HepG2 (cell line): ENCODE data around the gene RGS19. TPM values are rescaled to one million over a fixed set of nuclear protein-coding genes. Genes with fewer than 3 reads are reported as not detected.

ENCODE experiments used
- ELF1 ChIP-seq: sonication (generic); formaldehyde crosslinking; IDR thresholded peaks from 2 replicates; pipeline ENCODE4 v1.4.0; 2020; ENCODE audit warnings: missing genetic modification reagents
- EZH2 ChIP-seq: conservative IDR thresholded peaks from 2 replicates; pipeline ENCODE4 v1.6.1; 2012; ENCODE audit warnings: mild to moderate bottlenecking, low read depth, low read length, moderate library complexity
- FOXC1 ChIP-seq: sonication (generic); formaldehyde crosslinking; IDR thresholded peaks from 2 replicates; pipeline ENCODE4 v1.8.0; 2022; ENCODE audit warnings: mild to moderate bottlenecking, missing genetic modification reagents, borderline replicate concordance
- GMEB2 ChIP-seq: IDR thresholded peaks from 2 replicates; pipeline ENCODE4 v1.6.1; 2016; ENCODE audit warnings: missing biosample characterization, missing genetic modification reagents, low read depth
- MAZ ChIP-seq, 2 experiments: sonication (generic) in 1 of 2; formaldehyde crosslinking in 1 of 2; IDR thresholded peaks; 2 replicates each; pipeline versions ENCODE4 v1.5.0 to v1.6.1; 2012 to 2020; ENCODE audit warnings: low read depth in 2 of 2, mild to moderate bottlenecking in 2 of 2, borderline replicate concordance in 1 of 2, improper control_type of control experiment in 1 of 2, low read length in 1 of 2, missing genetic modification reagents in 1 of 2, moderate library complexity in 1 of 2
- NCOA2 ChIP-seq: sonication (generic); formaldehyde crosslinking; IDR thresholded peaks from 2 replicates; pipeline ENCODE4 v1.8.0; 2022; ENCODE audit warnings: inconsistent platforms
- NCOA5 ChIP-seq: sonication (generic); formaldehyde crosslinking; IDR thresholded peaks from 2 replicates; pipeline ENCODE4 v1.4.0; 2020; ENCODE audit warnings: missing genetic modification reagents
- RFX5 ChIP-seq: IDR thresholded peaks from 2 replicates; pipeline ENCODE4 v1.6.1; 2011; ENCODE audit warnings: low read depth, low read length, improper control_type of control experiment
- SMAD1 ChIP-seq: sonication (generic); formaldehyde crosslinking; IDR thresholded peaks from 2 replicates; pipeline ENCODE4 v1.4.0; 2020; ENCODE audit warnings: missing genetic modification reagents, low read depth, mild to moderate bottlenecking, borderline replicate concordance
- SMYD3 ChIP-seq: sonication (generic); formaldehyde crosslinking; IDR thresholded peaks from 2 replicates; pipeline ENCODE4 v1.8.1; 2023; ENCODE audit warnings: mild to moderate bottlenecking, missing genetic modification reagents
- SOX6 ChIP-seq, 2 experiments: fragments of 450-650 bp in 1 of 2; sonication (generic) in 1 of 2; formaldehyde crosslinking in 1 of 2; IDR thresholded peaks; 2 replicates each; pipeline versions ENCODE4 v1.4.0 to v1.6.1; 2017 to 2020; ENCODE audit warnings: antibody characterized with exemption in 1 of 2, mild to moderate bottlenecking in 1 of 2, missing genetic modification reagents in 1 of 2
- SRSF9 ChIP-seq: fragments of 200-400 bp; formaldehyde crosslinking; IDR thresholded peaks from 2 replicates; pipeline ENCODE4 v1.6.1; 2018; ENCODE audit warnings: borderline replicate concordance, mild to moderate bottlenecking, low read depth, low read length; ENCODE audit not compliant: insufficient read depth, poor library complexity, severe bottlenecking
- SYNCRIP ChIP-seq: fragments of 200-400 bp; formaldehyde crosslinking; IDR thresholded peaks from 2 replicates; pipeline ENCODE4 v1.6.1; 2018; ENCODE audit warnings: mild to moderate bottlenecking, low read depth, low read length; ENCODE audit not compliant: insufficient read depth
- TCF7L2 ChIP-seq: IDR thresholded peaks from 2 replicates; pipeline ENCODE4 v1.6.1; 2011; ENCODE audit warnings: mild to moderate bottlenecking, low read depth, low read length, moderate library complexity
- THAP8 ChIP-seq: sonication (generic); formaldehyde crosslinking; IDR thresholded peaks from 2 replicates; pipeline ENCODE4 v1.5.1; 2020; ENCODE audit warnings: missing genetic modification reagents, mild to moderate bottlenecking, borderline replicate concordance
- TRAFD1 ChIP-seq: sonication (generic); formaldehyde crosslinking; IDR thresholded peaks from 2 replicates; pipeline ENCODE4 v1.5.1; 2020; ENCODE audit warnings: missing genetic modification reagents, mild to moderate bottlenecking, borderline replicate concordance
- TRIM24 ChIP-seq: sonication (generic); formaldehyde crosslinking; IDR thresholded peaks from 2 replicates; pipeline ENCODE4 v1.8.0; 2022; ENCODE audit warnings: mild to moderate bottlenecking, missing genetic modification reagents
- U2AF1 ChIP-seq: fragments of 200-400 bp; formaldehyde crosslinking; optimal IDR thresholded peaks from 2 replicates; pipeline ENCODE3; 2017; ENCODE audit warnings: mild to moderate bottlenecking, low read depth, low read length
- ZC3H4 ChIP-seq: sonication (generic); formaldehyde crosslinking; IDR thresholded peaks from 2 replicates; pipeline ENCODE4 v1.4.0; 2020; ENCODE audit warnings: missing genetic modification reagents, borderline replicate concordance
- ZNF3 ChIP-seq: IDR thresholded peaks from 2 replicates; pipeline ENCODE4 v1.7.0; 2017; ENCODE audit warnings: inconsistent platforms
- ZNF30 ChIP-seq: sonication (generic); formaldehyde crosslinking; IDR thresholded peaks from 2 replicates; pipeline ENCODE4 v1.5.0; 2020; ENCODE audit warnings: mild to moderate bottlenecking, missing genetic modification reagents
- ZNF335 ChIP-seq: sonication (generic); formaldehyde crosslinking; IDR thresholded peaks from 2 replicates; pipeline ENCODE4 v1.4.0; 2020; ENCODE audit warnings: missing genetic modification reagents
- ZSCAN25 ChIP-seq: sonication (generic); formaldehyde crosslinking; IDR thresholded peaks from 2 replicates; pipeline ENCODE4 v1.8.0; 2022; ENCODE audit warnings: mild to moderate bottlenecking, missing genetic modification reagents
- polyA plus RNA-seq, 8 experiments: library from polyadenylated mRNA; depleted of rRNA in 3 of 8; stranded (reverse) in 7 of 8; unstranded in 1 of 8; fragments of >200 nt; fragmentation: Illumina TruSeq in 4 of 8; extraction: Trizol in 4 of 8; gene quantifications; 2 replicates each; pipeline versions ENCODE4 v1.2.1 to v1.2.3, GENCODE V29; 2011 to 2016; ENCODE audit warnings: low read depth in 4 of 8, missing spikeins in 1 of 8, mixed read lengths in 1 of 8; ENCODE audit not compliant: insufficient read depth in 1 of 8
- total RNA-seq, 5 experiments: library from RNA; depleted of rRNA; stranded (reverse); fragments of >200 nt; fragmentation: Illumina TruSeq; extraction: Trizol; gene quantifications; 2 replicates each; pipeline ENCODE4 v1.2.3, GENCODE V29; 2016; ENCODE audit warnings: low read depth in 1 of 5
- TF ChIP-seq, protein P1 (sequence below): fragments of 450-650 bp; IDR thresholded peaks from 2 replicates; pipeline ENCODE4 v1.6.1; 2017

RGS19 gene
- total and polyA plus RNA-seq, 2 of the 13 experiments (the other 11 are each of a cell fraction or from before 2014, with no cell fraction given) = 10.7 to 11.9 TPM

- no peak for TF ChIP-seq TRAFD1 (CRISPR knock-in tag)
- TF ChIP-seq THAP8 (CRISPR knock-in tag) = 0 out of 2 replicates have a peak, but pooled peaks have one; percentile 5
- peak; percentile 77; the same call in 1 of the 2 replicates for TF ChIP-seq SMAD1 (CRISPR knock-in tag)
- no peak for TF ChIP-seq SMYD3 (CRISPR knock-in tag)
- TF ChIP-seq ELF1 (CRISPR knock-in tag) = peak; percentile 57; the same call in 1 of the 2 replicates
- TF ChIP-seq SRSF9 = no peak
- TF ChIP-seq TCF7L2 = no peak
- TF ChIP-seq SOX6 (IDR thresholded peaks at IDR 0.05) = no peak
- peak; percentile 40; the same call in 1 of the 2 replicates for TF ChIP-seq SOX6 (CRISPR knock-in tag; IDR thresholded peaks at IDR 0.05)
- TF ChIP-seq, protein P1, sequence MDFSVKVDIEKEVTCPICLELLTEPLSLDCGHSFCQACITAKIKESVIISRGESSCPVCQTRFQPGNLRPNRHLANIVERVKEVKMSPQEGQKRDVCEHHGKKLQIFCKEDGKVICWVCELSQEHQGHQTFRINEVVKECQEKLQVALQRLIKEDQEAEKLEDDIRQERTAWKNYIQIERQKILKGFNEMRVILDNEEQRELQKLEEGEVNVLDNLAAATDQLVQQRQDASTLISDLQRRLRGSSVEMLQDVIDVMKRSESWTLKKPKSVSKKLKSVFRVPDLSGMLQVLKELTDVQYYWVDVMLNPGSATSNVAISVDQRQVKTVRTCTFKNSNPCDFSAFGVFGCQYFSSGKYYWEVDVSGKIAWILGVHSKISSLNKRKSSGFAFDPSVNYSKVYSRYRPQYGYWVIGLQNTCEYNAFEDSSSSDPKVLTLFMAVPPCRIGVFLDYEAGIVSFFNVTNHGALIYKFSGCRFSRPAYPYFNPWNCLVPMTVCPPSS = no peak
- TF ChIP-seq U2AF1 = no peak
- TF ChIP-seq SYNCRIP = no peak
- TF ChIP-seq RFX5 = no peak; the same call in 1 of the 2 replicates
- TF ChIP-seq ZC3H4 (CRISPR knock-in tag) = no peak
- TF ChIP-seq FOXC1 = no peak
- TF ChIP-seq ZNF3 (CRISPR knock-in tag) = no peak
- TF ChIP-seq ZNF335 (CRISPR knock-in tag) = peak; percentile 70; the same call in 1 of the 2 replicates
- TF ChIP-seq NCOA2 (CRISPR knock-in tag) = peak; percentile 12; the same call in 1 of the 2 replicates
- TF ChIP-seq GMEB2 (CRISPR knock-in tag) = no peak
- TF ChIP-seq TRIM24 (CRISPR knock-in tag) = no peak
- 0 out of 2 replicates have a peak, but pooled peaks have one; percentile 38 for TF ChIP-seq ZNF30 (CRISPR knock-in tag)
- no peak for TF ChIP-seq NCOA5 (CRISPR knock-in tag)
- no peak for TF ChIP-seq MAZ (IDR thresholded peaks at IDR 0.05; ENCODE audit: borderline replicate concordance, low read depth, low read length)
- peak; percentile 16; the same call in 1 of the 2 replicates for TF ChIP-seq MAZ (CRISPR knock-in tag; IDR thresholded peaks at IDR 0.05; ENCODE audit: low read depth)
- no peak for TF ChIP-seq EZH2
- no peak for TF ChIP-seq ZSCAN25 (CRISPR knock-in tag)
Measured at GRCh38 chr20:64052987-64053840, 26.1 kb downstream of the RGS19 start (continued).
